PC-9 (cell line): Measurements from ENCODE around the gene MAP6D1.

Source experiments
- CTCF ChIP-seq: fragments of 200-600 bp; sonication (generic); conservative IDR thresholded peaks from 2 replicates; pipeline ENCODE4 v1.6.1; 2017; ENCODE audit warnings: mixed run types, antibody characterized with exemption, mild to moderate bottlenecking, moderate library complexity
- EZH2 ChIP-seq: fragments of 200-600 bp; sonication (generic); IDR thresholded peaks from 2 replicates; pipeline ENCODE4 v1.8.0; 2017; ENCODE audit warnings: antibody characterized with exemption, low read depth

GRCh38 chr3:183799461-183799860 is 25.9 kb downstream of the MAP6D1 start:
- TF ChIP-seq EZH2 (no peak), CTCF (no peak)
